A673 (cell line): ENCODE results near the gene DNAJA4. TPM values are rescaled to one million over a fixed set of nuclear protein-coding genes. Genes with fewer than 3 reads are reported as not detected.
A peak's percentile ranks its signal among the peaks of the same experiment; 100 is the strongest.

Experiments
- BruUV-seq: library from RNA; stranded (reverse); fragments of 400-500 nt; replicated peaks from 2 replicates; lab custom pipeline; 2021; lab: Mats Ljungman, UMichigan
- CTCF ChIA-PET: fragments of 300-600 bp; sonication (Branson Sonifier 250); formaldehyde crosslinking; loops from one replicate; lab custom pipeline; 2022; ENCODE audit warnings: antibody characterized with exemption; lab: Charles Lee
- POLR2A ChIA-PET: fragments of 300-600 bp; sonication (Branson Sonifier 250); formaldehyde crosslinking; loops from one replicate; lab custom pipeline; 2022; ENCODE audit warnings: antibody characterized with exemption; ENCODE audit not compliant: low non-redundant PET; lab: Charles Lee
- DNase-seq: peaks from one replicate; pipeline ENCODE4 v3.0.0-alpha.2; 2015; ENCODE audit warnings: low spot score
- H3K27ac ChIP-seq: fragments of 200-600 bp; sonication (generic); 2 replicates; pipeline ENCODE4 v1.5.1; 2016; ENCODE audit warnings: mixed run types, low read depth, mild to moderate bottlenecking, mixed read lengths, antibody characterized with exemption, low read length; ENCODE audit not compliant: poor library complexity, severe bottlenecking
- H3K27me3 ChIP-seq: fragments of 200-600 bp; sonication (generic); replicated peaks from 2 replicates; pipeline ENCODE4 v1.6.1; 2017; ENCODE audit warnings: mixed run types, low read depth, mild to moderate bottlenecking, mixed read lengths, antibody characterized with exemption, low read length; ENCODE audit not compliant: insufficient read depth, poor library complexity
- H3K36me3 ChIP-seq: fragments of 200-600 bp; sonication (generic); 2 replicates; pipeline ENCODE4 v1.6.1; 2016; ENCODE audit warnings: mixed run types, mild to moderate bottlenecking, mixed read lengths, antibody characterized with exemption, low read length; ENCODE audit not compliant: insufficient read depth, poor library complexity, severe bottlenecking
- H3K4me1 ChIP-seq: fragments of 200-600 bp; sonication (generic); 2 replicates; pipeline ENCODE4 v1.6.1; 2017; ENCODE audit warnings: mixed run types, mild to moderate bottlenecking, mixed read lengths, antibody characterized with exemption, low read length; ENCODE audit not compliant: insufficient read depth, poor library complexity, severe bottlenecking
- H3K4me3 ChIP-seq: fragments of 200-600 bp; sonication (generic); 2 replicates; pipeline ENCODE4 v1.5.1; 2016; ENCODE audit warnings: low read depth, mixed run types, mild to moderate bottlenecking, mixed read lengths, low read length; ENCODE audit not compliant: poor library complexity, severe bottlenecking
- H3K9me3 ChIP-seq: fragments of 200-600 bp; sonication (generic); 2 replicates; pipeline ENCODE4 v1.6.1; 2016; ENCODE audit warnings: mixed run types, low read depth, mild to moderate bottlenecking, mixed read lengths, antibody characterized with exemption, low read length; ENCODE audit not compliant: poor library complexity, severe bottlenecking
- EZH2 ChIP-seq: fragments of 200-600 bp; sonication (generic); IDR thresholded peaks from 2 replicates; pipeline ENCODE4 v1.6.1; 2017; ENCODE audit warnings: borderline replicate concordance, low read depth, mild to moderate bottlenecking, mixed read lengths, antibody characterized with exemption, low read length; ENCODE audit not compliant: poor library complexity, severe bottlenecking
- intact Hi-C: fragments of 100-400 bp; cut with micrococcal nuclease; formaldehyde crosslinking; loops from one replicate; pipeline ENCODE4 v1.10.0; 2022; ENCODE audit not compliant: unreplicated experiment
- total RNA-seq: library from RNA; stranded (reverse); gene quantifications from 2 replicates; pipeline ENCODE4 v1.2.3, GENCODE V29; 2021
- TF ChIP-seq, protein P1 (sequence below): fragments of 300-800, 200-600 bp; sonication (generic); conservative IDR thresholded peaks from 2 replicates; pipeline ENCODE4 v1.5.1; 2017; ENCODE audit warnings: low read depth, mild to moderate bottlenecking, antibody characterized with exemption, low read length, moderate library complexity, mixed read lengths

The DNAJA4 gene
- total RNA-seq, 1 experiment from 2014 or later = 15.7 TPM

DNA sequence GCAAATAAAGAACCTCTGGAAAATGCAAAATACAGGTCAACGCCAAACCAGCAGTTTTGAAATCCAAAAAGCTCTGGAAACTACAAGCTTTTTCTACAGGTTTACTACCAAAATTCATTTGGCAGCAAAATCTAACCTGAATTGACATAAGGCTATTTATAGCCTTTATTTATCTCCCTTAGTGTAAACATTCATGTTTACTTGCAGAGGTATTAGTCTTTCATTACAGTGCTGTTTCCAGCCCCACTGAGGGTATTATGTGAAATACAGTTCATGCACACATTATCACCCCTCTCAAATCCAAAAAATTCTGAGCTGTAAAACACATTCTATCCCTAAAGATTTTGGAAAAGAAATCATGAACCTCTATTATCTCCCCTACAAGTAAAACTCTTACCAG, 27.9 kb downstream of the DNAJA4 start:
- TF ChIP-seq, protein P1, sequence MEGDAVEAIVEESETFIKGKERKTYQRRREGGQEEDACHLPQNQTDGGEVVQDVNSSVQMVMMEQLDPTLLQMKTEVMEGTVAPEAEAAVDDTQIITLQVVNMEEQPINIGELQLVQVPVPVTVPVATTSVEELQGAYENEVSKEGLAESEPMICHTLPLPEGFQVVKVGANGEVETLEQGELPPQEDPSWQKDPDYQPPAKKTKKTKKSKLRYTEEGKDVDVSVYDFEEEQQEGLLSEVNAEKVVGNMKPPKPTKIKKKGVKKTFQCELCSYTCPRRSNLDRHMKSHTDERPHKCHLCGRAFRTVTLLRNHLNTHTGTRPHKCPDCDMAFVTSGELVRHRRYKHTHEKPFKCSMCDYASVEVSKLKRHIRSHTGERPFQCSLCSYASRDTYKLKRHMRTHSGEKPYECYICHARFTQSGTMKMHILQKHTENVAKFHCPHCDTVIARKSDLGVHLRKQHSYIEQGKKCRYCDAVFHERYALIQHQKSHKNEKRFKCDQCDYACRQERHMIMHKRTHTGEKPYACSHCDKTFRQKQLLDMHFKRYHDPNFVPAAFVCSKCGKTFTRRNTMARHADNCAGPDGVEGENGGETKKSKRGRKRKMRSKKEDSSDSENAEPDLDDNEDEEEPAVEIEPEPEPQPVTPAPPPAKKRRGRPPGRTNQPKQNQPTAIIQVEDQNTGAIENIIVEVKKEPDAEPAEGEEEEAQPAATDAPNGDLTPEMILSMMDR = no peak
- TF ChIP-seq EZH2 = no peak
- Histone ChIP-seq H3K9me3 (no peaks in the 10 kb centered on the region), H3K4me1 (no peaks in the 10 kb centered on the region), H3K36me3 (peaks cover 25% of the 10 kb centered on the region), H3K4me3 (no peak overlapping the region), H3K27me3 (no peaks in the 10 kb centered on the region), H3K27ac (no peak overlapping the region)
- ChIA-PET POLR2A (no interaction called here), CTCF (no interaction called here)
- DNase-seq = no peak
- no TSS peak for BruUV-seq
- intact Hi-C loops = no loop called here

DNA sequence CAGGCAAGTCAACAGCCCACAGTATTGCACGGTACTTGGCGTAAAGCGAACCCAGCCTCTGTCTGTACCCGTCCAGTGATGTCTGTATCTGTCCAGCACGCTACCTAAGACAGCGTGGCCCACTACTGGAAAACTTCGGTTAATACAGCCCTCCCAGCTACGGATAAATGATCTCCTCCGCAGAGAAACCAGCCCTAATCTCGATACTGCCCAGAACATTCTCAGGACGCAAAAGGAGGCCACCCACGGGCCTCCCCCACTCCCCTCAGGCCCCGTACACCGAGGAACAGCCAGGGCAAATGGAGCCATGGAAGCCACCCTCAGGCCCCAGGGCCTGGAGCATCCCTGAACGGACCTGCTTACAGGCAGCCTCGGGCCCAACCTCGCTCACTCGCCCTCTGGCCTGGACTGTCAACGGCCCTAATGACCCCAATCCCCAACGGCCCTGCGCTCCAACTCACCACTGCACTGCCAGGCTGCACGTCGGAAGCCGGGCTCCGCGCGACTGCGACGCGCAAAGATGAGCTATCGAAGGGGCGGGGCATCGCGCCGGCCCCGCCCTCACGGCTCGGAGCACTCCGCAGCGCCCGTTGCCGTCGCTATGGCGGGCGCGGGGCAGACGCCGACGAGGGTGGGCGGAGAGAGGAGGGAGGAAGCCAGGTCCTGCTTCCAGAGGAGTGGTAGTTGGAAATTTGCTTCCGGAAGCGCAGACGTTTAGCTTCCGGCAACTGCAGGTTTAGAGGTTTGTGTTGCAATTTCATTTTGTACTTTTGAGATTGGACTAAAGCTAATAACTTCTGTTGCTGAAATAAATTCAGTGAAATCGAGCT, 35.0 kb downstream of the DNAJA4 start, which contains the start of gene SKIC8:
SKIC8 (minus strand) TSS at position 509 of the 830 bp plus-strand sequence. CDS start 3,923 bp downstream, outside the sequence.
- POLR2A ChIA-PET = interaction anchor here (0.6 to 1.1 kb wide), 3 partner anchors 8 to 893 kb away, joined by 5 to 11 read pairs (median 5); no protein-coding TSS in a partner anchor
- Histone ChIP-seq H3K36me3 (peaks cover 2% of the 10 kb centered on the region), H3K27me3 (no peaks in the 10 kb centered on the region), H3K4me1 (peaks cover 16% of the 10 kb centered on the region), H3K9me3 (no peaks in the 10 kb centered on the region), H3K4me3 (peak within 1 kb of the TSS; percentile 62), H3K27ac (peak within 1 kb of the TSS; percentile 68)
- TSS peak; percentile 74 for BruUV-seq
- CTCF ChIA-PET = interaction anchor here (0.7 to 0.9 kb wide), 2 partner anchors 123 to 1988 kb away, joined by 3 to 6 read pairs; partner anchors contain the start of gene ETFA
- intact Hi-C loops = no loop called here
- DNase-seq = peak; percentile 97
- TF ChIP-seq, protein P1 = no peak
- TF ChIP-seq EZH2 = no peak

DNA sequence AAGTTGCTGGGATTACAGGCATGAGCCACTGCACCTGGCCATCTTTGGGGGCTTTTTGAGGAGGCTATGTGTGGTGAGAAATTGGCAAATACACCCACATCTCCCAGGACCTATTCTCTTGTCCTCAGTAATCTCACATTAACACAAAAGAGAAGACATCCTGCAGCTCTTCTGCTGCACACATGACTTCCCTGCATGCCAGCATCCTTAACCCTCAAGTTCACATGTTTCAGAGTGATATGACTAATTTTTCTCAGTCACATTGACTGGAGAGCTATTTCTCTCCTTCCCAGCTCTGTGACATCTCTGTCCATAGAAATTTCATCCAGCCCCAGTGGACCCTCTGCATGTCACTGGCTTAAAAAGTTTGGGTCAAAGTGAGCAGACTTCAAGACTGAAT, 37.0 kb downstream of the DNAJA4 start:
- BruUV-seq = no TSS peak
- Histone ChIP-seq H3K27ac (no peak overlapping the region), H3K4me1 (peaks cover 16% of the 10 kb centered on the region), H3K27me3 (no peaks in the 10 kb centered on the region), H3K4me3 (no peak overlapping the region), H3K9me3 (no peaks in the 10 kb centered on the region), H3K36me3 (no peaks in the 10 kb centered on the region)
- intact Hi-C loops = loop anchor here (10.0 kb wide), 1 partner anchor 263 kb away; the partner anchor contains the start of gene CHRNA5
- CTCF ChIA-PET = no interaction called here
- POLR2A ChIA-PET = no interaction called here
- no peak for DNase-seq
- TF ChIP-seq, protein P1 = no peak
